ENCODE data around the gene ZXDA.

DNA sequence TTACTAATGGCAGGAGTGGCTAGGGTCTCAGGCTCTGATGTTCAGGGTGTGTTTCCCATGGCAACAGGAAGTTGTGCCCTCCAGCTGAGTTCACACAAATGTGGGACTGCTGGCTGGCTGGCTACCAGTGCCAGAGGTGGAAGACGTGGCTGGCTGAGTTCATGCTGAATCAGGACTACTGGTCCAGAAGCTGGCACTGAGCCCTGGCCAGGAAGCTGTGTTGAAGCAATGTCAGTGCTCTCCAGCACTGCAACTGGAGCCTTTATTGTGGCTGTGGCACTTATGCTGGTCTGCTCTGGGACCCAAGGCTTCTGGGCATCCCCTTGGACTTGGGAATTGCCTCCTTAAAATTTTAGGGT is 42.0 kb upstream of the ZXDA start:
- TF ChIP-seq, protein P1, sequence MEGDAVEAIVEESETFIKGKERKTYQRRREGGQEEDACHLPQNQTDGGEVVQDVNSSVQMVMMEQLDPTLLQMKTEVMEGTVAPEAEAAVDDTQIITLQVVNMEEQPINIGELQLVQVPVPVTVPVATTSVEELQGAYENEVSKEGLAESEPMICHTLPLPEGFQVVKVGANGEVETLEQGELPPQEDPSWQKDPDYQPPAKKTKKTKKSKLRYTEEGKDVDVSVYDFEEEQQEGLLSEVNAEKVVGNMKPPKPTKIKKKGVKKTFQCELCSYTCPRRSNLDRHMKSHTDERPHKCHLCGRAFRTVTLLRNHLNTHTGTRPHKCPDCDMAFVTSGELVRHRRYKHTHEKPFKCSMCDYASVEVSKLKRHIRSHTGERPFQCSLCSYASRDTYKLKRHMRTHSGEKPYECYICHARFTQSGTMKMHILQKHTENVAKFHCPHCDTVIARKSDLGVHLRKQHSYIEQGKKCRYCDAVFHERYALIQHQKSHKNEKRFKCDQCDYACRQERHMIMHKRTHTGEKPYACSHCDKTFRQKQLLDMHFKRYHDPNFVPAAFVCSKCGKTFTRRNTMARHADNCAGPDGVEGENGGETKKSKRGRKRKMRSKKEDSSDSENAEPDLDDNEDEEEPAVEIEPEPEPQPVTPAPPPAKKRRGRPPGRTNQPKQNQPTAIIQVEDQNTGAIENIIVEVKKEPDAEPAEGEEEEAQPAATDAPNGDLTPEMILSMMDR (tag by site-specific recombination; IDR thresholded peaks at IDR 0.05) = no peak
- TF ChIP-seq ZNF223 (tag by site-specific recombination; IDR thresholded peaks at IDR 0.05) (no peak), TCF7L2 (IDR thresholded peaks at IDR 0.05; ENCODE audit: borderline replicate concordance, low read depth, low read length) (no peak), ZNF660 (tag by site-specific recombination; IDR thresholded peaks at IDR 0.05) (no peak), ZNF530 (tag by site-specific recombination; IDR thresholded peaks at IDR 0.05; ENCODE audit: low read depth) (no peak), ZNF202 (tag by site-specific recombination; IDR thresholded peaks at IDR 0.05; ENCODE audit: borderline replicate concordance) (no peak)
- TF ChIP-seq, protein P2, sequence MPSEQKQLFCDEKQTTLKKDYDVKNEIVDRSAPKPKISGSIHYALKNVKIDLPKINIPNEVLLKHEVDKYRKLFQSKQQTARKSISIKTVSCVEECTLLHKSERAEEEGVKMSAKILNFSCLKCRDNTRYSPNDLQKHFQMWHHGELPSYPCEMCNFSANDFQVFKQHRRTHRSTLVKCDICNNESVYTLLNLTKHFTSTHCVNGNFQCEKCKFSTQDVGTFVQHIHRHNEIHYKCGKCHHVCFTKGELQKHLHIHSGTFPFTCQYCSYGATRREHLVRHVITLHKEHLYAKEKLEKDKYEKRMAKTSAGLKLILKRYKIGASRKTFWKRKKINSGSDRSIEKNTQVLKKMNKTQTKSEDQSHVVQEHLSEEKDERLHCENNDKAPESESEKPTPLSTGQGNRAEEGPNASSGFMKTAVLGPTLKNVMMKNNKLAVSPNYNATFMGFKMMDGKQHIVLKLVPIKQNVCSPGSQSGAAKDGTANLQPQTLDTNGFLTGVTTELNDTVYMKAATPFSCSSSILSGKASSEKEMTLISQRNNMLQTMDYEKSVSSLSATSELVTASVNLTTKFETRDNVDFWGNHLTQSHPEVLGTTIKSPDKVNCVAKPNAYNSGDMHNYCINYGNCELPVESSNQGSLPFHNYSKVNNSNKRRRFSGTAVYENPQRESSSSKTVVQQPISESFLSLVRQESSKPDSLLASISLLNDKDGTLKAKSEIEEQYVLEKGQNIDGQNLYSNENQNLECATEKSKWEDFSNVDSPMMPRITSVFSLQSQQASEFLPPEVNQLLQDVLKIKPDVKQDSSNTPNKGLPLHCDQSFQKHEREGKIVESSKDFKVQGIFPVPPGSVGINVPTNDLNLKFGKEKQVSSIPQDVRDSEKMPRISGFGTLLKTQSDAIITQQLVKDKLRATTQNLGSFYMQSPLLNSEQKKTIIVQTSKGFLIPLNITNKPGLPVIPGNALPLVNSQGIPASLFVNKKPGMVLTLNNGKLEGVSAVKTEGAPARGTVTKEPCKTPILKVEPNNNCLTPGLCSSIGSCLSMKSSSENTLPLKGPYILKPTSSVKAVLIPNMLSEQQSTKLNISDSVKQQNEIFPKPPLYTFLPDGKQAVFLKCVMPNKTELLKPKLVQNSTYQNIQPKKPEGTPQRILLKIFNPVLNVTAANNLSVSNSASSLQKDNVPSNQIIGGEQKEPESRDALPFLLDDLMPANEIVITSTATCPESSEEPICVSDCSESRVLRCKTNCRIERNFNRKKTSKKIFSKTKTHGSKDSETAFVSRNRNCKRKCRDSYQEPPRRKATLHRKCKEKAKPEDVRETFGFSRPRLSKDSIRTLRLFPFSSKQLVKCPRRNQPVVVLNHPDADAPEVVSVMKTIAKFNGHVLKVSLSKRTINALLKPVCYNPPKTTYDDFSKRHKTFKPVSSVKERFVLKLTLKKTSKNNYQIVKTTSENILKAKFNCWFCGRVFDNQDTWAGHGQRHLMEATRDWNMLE (tag by site-specific recombination; conservative IDR thresholded peaks at IDR 0.05; ENCODE audit: low read depth) = no peak
- TF ChIP-seq, protein P3, sequence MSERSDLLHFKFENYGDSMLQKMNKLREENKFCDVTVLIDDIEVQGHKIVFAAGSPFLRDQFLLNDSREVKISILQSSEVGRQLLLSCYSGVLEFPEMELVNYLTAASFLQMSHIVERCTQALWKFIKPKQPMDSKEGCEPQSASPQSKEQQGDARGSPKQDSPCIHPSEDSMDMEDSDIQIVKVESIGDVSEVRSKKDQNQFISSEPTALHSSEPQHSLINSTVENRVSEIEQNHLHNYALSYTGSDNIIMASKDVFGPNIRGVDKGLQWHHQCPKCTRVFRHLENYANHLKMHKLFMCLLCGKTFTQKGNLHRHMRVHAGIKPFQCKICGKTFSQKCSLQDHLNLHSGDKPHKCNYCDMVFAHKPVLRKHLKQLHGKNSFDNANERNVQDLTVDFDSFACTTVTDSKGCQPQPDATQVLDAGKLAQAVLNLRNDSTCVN (tag by site-specific recombination; optimal IDR thresholded peaks at IDR 0.05) = no peak

Data from HEK293 (cell line).